ENCODE results near the gene DDX42. TPM values are rescaled to one million over a fixed set of nuclear protein-coding genes. Genes with fewer than 3 reads are reported as not detected.

The DDX42 gene
- polyA plus RNA-seq, 2 of the 4 experiments (the other 2 are of a cell fraction), result 124 to 262 TPM

DNA sequence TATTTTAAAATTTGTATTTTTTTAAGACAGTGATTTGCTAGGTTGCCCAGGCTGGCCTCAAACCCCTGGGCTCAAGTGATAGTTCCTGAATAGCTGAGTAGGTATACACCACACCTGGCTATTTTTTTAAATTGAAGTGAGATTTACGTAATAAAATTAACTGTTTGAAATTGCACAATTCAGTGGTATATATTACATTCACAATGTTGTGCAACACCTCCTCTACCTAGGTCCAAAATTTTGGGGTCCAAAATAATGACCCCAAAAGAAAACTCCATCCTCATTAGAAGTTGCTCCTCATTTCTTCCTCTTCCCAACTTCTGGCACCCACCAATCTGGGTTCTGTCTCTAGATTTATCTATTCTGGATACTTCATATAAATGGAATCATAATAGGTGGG lies 71.5 kb downstream of the DDX42 start:
- POLR2A ChIA-PET, result no interaction called here
- FAIRE-seq, result no peak
- no peak overlapping the region for H3K4me2 ChIP-seq

DNA sequence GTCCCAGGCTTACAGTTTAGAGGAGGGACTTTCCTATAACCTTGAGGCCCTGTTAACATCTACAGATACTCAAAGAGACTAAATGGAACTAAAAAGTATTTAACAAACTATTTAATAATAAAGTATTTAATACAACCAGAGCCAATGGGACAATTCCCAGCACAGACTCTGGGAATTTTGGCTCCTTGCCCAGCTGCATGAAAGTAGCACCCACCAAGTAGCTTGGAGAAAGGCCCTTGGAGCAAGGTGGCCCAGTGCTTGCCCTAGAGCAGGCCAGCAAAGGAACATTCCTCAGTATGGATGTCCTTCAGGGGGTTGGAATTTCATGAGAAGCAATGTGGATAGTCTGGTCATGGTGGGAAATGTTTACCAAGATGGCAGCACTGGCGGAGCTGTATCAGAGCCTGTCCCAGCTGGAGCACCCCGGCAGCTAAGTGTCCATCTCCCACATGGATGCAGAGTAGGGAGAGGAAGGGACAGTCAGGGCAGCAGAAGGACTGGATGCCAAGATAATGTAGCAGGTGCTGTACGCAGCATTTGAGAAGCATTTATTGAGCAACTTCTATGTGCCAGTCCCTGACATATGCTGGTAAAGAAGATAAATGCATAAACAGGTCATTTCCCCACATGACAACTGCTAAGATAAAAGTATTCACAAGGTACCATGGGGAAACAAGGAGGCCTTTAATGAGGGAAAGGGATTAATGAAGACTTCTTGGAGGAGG lies 73.7 kb downstream of the DDX42 start:
- no peak overlapping the region for H3K4me3 ChIP-seq
- DNase-seq (ENCODE audit: low read depth in 1 of 2, low spot score in 1 of 2) (no peak), FAIRE-seq (no peak), ATAC-seq (no peak)
- peaks cover 8% of the 10 kb centered on the region for H3K9me3 ChIP-seq
- no peak overlapping the region for H3K4me2 ChIP-seq
- no peak overlapping the region for H3K27ac ChIP-seq
- POLR2A ChIA-PET, result no interaction called here
- TF ChIP-seq ZFP36 (IDR thresholded peaks at IDR 0.05; ENCODE audit: borderline replicate concordance, partially characterized antibody) (no peak), NR3C1 (IDR thresholded peaks at IDR 0.05) (no peak)
- 0 out of 3 replicates have a peak, but pooled peaks cover 5% of the 10 kb centered on the region for H3K4me1 ChIP-seq
- CTCF ChIA-PET, result interaction anchor here (1.1 to 9.6 kb wide), 8 partner anchors 8 to 214 kb away, joined by 3 to 91 read pairs (median 6); no protein-coding TSS in a partner anchor
- WGBS (ENCODE audit: missing lambda C conversion rate), result 82% methylated on average over 3 of the region's 3 CpGs

More for the DNA sequence above, 71.5 kb downstream of the DDX42 start:
- H3K9me3 ChIP-seq, result peaks cover 8% of the 10 kb centered on the region
- H3K27ac ChIP-seq, result no peak overlapping the region
- H3K4me3 ChIP-seq, result no peak overlapping the region
- peak; percentile 31 to 43; a peak in 3 of 4 replicates for TF ChIP-seq CEBPB (IDR thresholded peaks at IDR 0.05)
- no peak for TF ChIP-seq HOXA7 (CRISPR knock-in tag; IDR thresholded peaks at IDR 0.05)
- no peak for TF ChIP-seq CBX2 (IDR thresholded peaks at IDR 0.05; ENCODE audit: borderline replicate concordance, low read depth)
- TF ChIP-seq JUNB (IDR thresholded peaks at IDR 0.05), result no peak
- H3K4me1 ChIP-seq, result peaks cover 15% of the 10 kb centered on the region
- ATAC-seq (no peak), DNase-seq (ENCODE audit: low read depth in 1 of 2, low spot score in 1 of 2) (no peak)
- CTCF ChIA-PET, result interaction anchor here (9.5 to 9.6 kb wide), 2 partner anchors 14 to 21 kb away, joined by 90 to 91 read pairs; no protein-coding TSS in a partner anchor
- WGBS (ENCODE audit: missing lambda C conversion rate), result 63% methylated on average over 1 of the region's 1 CpG

DNA sequence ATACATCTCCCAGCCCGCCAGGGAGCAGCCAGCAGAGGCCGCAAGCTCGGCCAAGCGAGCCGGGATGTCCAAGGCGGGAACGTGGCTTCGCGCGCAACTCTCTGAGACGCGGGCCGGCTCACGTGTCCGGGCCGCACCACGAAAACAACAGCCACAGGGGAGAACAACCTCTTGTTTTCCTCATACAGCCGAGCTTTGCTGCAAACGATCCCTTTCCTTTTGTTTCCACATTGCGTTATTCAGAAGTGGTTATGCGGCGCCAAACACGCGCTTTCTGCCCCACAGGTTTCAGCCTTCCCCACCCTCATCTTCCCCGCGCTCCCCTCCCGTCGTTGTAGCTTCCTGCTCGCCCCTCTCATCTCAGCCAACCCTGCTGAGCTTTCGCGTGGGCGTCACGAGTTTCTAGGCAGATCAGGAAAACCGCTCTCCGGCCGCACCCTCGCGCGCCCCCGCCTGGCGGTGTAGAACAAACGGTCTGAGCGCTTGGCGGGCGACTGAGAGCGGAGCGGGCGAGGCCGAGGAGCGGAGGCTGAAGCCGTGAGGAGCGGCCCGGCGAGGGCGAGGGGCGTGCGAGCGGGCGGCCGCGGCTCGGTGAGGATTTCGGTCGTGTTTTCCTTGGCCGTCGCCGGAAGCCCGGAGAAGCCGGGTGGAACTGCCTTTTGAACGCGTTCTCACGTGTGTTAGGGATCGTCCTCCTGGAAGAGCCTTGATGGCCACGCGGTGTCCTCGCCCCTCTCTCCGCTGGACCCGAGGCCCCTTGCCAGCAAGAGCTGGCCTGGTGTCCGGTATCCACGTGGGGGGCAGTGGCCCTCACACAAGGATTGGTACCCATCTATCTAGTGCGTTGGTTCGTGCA lies 75.1 kb downstream of the DDX42 start:
- ChIA-PET POLR2A (interaction anchor here (1.4 kb wide), 1 partner anchor 296 kb away, joined by 8 read pairs; no protein-coding TSS in a partner anchor), CTCF (interaction anchor here (0.7 to 9.6 kb wide), 31 partner anchors 9 to 848 kb away, joined by 3 to 91 read pairs (median 3); partner anchors contain the start of genes CSHL1 and GH1)
- FAIRE-seq (peak; percentile 56), DNase-seq (ENCODE audit: low read depth in 1 of 2, low spot score in 1 of 2) (peak; percentile 99), ATAC-seq (peak; percentile 94 to 96)
- peak overlapping the region; percentile 28 for H3K4me3 ChIP-seq
- H3K4me1 ChIP-seq, result no peaks in the 10 kb centered on the region
- WGBS (ENCODE audit: missing lambda C conversion rate), result 18% methylated on average over 62 of the region's 82 CpGs
- peaks cover 8% of the 10 kb centered on the region for H3K9me3 ChIP-seq
- peak overlapping the region; percentile 76 for H3K4me2 ChIP-seq
- peak overlapping the region; percentile 74 to 86 for H3K27ac ChIP-seq
- TF ChIP-seq JUN (IDR thresholded peaks at IDR 0.05) (peak in 1 of 2 experiments; percentile 73; a peak in 2 of 5 replicates), KDM5A (IDR thresholded peaks at IDR 0.05) (no peak), TFCP2L1 (CRISPR knock-in tag; IDR thresholded peaks at IDR 0.05) (0 out of 2 replicates have a peak, but pooled peaks have one; percentile 55), MAZ (IDR thresholded peaks at IDR 0.05; ENCODE audit: borderline replicate concordance, low read depth, low read length) (no peak), CBX8 (IDR thresholded peaks at IDR 0.05) (no peak), MAFK (IDR thresholded peaks at IDR 0.05; ENCODE audit: partially characterized antibody) (no peak), CBX2 (IDR thresholded peaks at IDR 0.05; ENCODE audit: borderline replicate concordance, low read depth) (no peak), HDAC2 (IDR thresholded peaks at IDR 0.05) (no peak; the same call in 1 of the 2 replicates), GATA3 (IDR thresholded peaks at IDR 0.05; ENCODE audit: borderline replicate concordance) (peak; percentile 91), BHLHE40 (IDR thresholded peaks at IDR 0.05; ENCODE audit: low read depth, low read length) (peak; percentile 89), POLR2A (IDR thresholded peaks at IDR 0.05; ENCODE audit: low read length) (no peak), FOSL2 (IDR thresholded peaks at IDR 0.05) (no peak), FOSL2 (CRISPR knock-in tag; IDR thresholded peaks at IDR 0.05) (no peak), NFE2L2 (conservative IDR thresholded peaks at IDR 0.05; ENCODE audit: low read length) (no peak), ZNF302 (CRISPR knock-in tag; IDR thresholded peaks at IDR 0.05) (no peak; the same call in 1 of the 2 replicates), ESRRA (IDR thresholded peaks at IDR 0.05; ENCODE audit: borderline replicate concordance, low read length) (no peak)
- TF ChIP-seq, protein P1, sequence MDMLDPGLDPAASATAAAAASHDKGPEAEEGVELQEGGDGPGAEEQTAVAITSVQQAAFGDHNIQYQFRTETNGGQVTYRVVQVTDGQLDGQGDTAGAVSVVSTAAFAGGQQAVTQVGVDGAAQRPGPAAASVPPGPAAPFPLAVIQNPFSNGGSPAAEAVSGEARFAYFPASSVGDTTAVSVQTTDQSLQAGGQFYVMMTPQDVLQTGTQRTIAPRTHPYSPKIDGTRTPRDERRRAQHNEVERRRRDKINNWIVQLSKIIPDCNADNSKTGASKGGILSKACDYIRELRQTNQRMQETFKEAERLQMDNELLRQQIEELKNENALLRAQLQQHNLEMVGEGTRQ (IDR thresholded peaks at IDR 0.05), result peak; percentile 94
- TF ChIP-seq, protein P2, sequence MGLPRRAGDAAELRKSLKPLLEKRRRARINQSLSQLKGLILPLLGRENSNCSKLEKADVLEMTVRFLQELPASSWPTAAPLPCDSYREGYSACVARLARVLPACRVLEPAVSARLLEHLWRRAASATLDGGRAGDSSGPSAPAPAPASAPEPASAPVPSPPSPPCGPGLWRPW (IDR thresholded peaks at IDR 0.05), result no peak
- TF ChIP-seq, protein P3, sequence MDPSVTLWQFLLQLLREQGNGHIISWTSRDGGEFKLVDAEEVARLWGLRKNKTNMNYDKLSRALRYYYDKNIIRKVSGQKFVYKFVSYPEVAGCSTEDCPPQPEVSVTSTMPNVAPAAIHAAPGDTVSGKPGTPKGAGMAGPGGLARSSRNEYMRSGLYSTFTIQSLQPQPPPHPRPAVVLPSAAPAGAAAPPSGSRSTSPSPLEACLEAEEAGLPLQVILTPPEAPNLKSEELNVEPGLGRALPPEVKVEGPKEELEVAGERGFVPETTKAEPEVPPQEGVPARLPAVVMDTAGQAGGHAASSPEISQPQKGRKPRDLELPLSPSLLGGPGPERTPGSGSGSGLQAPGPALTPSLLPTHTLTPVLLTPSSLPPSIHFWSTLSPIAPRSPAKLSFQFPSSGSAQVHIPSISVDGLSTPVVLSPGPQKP (IDR thresholded peaks at IDR 0.05; ENCODE audit: low read depth, low read length), result no peak
- TF ChIP-seq, protein P4, sequence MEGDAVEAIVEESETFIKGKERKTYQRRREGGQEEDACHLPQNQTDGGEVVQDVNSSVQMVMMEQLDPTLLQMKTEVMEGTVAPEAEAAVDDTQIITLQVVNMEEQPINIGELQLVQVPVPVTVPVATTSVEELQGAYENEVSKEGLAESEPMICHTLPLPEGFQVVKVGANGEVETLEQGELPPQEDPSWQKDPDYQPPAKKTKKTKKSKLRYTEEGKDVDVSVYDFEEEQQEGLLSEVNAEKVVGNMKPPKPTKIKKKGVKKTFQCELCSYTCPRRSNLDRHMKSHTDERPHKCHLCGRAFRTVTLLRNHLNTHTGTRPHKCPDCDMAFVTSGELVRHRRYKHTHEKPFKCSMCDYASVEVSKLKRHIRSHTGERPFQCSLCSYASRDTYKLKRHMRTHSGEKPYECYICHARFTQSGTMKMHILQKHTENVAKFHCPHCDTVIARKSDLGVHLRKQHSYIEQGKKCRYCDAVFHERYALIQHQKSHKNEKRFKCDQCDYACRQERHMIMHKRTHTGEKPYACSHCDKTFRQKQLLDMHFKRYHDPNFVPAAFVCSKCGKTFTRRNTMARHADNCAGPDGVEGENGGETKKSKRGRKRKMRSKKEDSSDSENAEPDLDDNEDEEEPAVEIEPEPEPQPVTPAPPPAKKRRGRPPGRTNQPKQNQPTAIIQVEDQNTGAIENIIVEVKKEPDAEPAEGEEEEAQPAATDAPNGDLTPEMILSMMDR (IDR thresholded peaks at IDR 0.05), result peak; percentile 88
- TF ChIP-seq, protein P5, sequence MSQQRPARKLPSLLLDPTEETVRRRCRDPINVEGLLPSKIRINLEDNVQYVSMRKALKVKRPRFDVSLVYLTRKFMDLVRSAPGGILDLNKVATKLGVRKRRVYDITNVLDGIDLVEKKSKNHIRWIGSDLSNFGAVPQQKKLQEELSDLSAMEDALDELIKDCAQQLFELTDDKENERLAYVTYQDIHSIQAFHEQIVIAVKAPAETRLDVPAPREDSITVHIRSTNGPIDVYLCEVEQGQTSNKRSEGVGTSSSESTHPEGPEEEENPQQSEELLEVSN (IDR thresholded peaks at IDR 0.05; ENCODE audit: borderline replicate concordance, low read depth), result peak; percentile 100
- TF ChIP-seq, protein P6, sequence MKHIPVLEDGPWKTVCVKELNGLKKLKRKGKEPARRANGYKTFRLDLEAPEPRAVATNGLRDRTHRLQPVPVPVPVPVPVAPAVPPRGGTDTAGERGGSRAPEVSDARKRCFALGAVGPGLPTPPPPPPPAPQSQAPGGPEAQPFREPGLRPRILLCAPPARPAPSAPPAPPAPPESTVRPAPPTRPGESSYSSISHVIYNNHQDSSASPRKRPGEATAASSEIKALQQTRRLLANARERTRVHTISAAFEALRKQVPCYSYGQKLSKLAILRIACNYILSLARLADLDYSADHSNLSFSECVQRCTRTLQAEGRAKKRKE (CRISPR knock-in tag; IDR thresholded peaks at IDR 0.05; ENCODE audit: low read depth), result peak; percentile 94
